Stimulated activated CD4-positive, alpha-beta T cell treated with anti-CD3 and anti-CD28 coated beads, Interleukin-1b, Interleukin-23, amount 100 ng/mL, for 48 hours (primary cell): ENCODE measurements around the gene POLD3.
"Not testable (repeated sequence)": the region's sequence is repeated elsewhere in the genome, so short reads cannot be mapped to it uniquely, and the experiment has no call there.

Experiments used
- DNase-seq: peaks from one replicate; pipeline ENCODE4 v3.0.0-alpha.2; 2020

POLD3 gene

GRCh38 chr11:74583024-74583624, 9.3 kb upstream of the POLD3 start:
- no peak for DNase-seq

- not testable (repeated sequence) for DNase-seq
Observed at GRCh38 chr11:74590492-74590891, 1.9 kb upstream of the POLD3 start.

DNA sequence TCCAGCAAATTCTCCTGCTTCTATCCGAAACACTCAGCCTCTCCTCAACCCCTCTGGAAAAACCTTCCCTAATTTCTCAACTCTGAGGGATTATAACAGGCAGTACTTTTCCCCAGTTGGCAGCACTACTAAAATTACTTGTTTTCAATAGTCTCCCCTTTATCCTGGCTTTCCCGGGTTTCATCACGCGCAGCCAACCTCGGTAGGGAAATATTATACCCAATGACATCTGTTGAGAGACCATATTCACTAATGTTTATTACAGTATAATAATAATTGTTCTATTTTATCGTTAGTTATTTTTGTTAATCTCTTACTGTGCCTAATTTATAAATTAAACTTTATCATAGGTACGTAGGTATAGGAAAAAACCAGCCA, 330 bp upstream of the POLD3 start:
- no peak for DNase-seq

GRCh38 chr11:74593463-74593862, 1.1 kb downstream of the POLD3 start:
- no peak for DNase-seq

GRCh38 chr11:74602637-74603556, 10.5 kb downstream of the POLD3 start:
- no peak for DNase-seq

GRCh38 chr11:74603845-74604244, 11.5 kb downstream of the POLD3 start:
- no peak for DNase-seq

- DNase-seq = no peak
Observed at GRCh38 chr11:74604311-74604710, 11.9 kb downstream of the POLD3 start.

- DNase-seq = no peak
Observed at GRCh38 chr11:74605403-74605802, 13.0 kb downstream of the POLD3 start.

GRCh38 chr11:74608431-74608830, 16.0 kb downstream of the POLD3 start:
- DNase-seq = no peak

DNA sequence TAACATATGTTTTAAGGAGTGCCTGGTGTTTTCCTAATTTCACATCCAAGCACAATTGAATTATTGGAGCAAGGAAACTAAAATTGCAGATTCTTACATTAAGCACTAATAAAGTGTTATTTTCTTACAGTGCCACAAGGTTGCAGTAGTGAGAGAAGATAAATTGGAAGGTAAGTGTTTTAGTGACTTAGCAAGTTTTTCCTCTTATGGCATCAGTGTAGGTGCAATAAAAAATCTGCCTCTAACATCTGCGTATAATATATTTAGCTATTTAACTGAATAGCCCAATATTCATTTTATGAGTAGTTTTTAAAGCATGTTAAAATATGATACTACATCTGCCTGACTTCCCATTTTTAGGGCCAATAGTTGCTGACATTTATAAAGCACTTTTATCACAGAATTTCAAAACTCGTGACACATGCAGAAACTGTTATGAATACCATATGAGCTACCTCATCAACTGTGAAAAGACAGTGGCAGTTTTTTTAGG, 19.0 kb downstream of the POLD3 start:
- no peak for DNase-seq

GRCh38 chr11:74612877-74613276, 20.5 kb downstream of the POLD3 start:
- DNase-seq = no peak

- DNase-seq = no peak
Observed at GRCh38 chr11:74615311-74615710, 22.9 kb downstream of the POLD3 start.

DNA sequence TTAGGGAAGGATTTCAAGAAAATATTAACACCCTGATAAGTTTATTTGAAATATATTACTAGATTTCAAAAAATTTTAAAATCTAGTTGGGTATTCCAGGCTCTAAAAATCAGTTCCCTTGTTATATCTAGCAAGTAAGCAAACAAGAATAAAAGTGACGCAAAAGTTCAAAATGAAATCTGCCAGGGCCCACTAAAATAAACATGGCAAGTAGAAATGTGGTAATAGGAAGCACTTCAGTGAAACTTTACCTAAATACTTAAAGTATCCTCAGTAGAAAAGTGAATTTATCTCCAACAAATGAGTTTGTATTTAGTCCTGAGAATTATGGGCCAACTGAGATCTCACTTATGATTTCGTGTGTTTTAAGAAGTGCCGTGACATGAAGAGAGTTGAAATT, 23.6 kb downstream of the POLD3 start:
- no peak for DNase-seq

- DNase-seq = no peak
Observed at GRCh38 chr11:74620531-74620930, 28.1 kb downstream of the POLD3 start.

DNA sequence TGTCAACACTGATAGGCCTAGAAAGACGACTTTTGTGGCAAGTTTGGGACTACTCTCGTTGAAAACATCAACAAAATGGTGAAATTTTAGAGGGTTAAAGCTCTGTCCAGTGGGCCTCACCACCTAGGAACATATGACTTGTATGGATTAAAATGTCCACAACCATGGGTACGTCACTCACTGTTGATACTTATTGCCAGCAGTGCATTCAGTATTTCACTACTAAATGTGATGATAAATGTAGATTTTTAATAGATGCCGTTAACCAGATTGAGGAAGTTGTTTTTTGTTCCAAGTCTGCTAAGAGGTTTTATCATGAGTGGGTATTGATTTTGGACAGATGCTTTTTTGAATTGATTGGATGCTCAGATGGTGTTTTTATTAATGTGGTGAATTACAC, 33.7 kb downstream of the POLD3 start:
- DNase-seq = no peak

GRCh38 chr11:74626604-74627003, 34.2 kb downstream of the POLD3 start:
- no peak for DNase-seq

- DNase-seq = no peak
Observed at GRCh38 chr11:74627381-74627780, 35.0 kb downstream of the POLD3 start.

GRCh38 chr11:74630043-74630442, 37.7 kb downstream of the POLD3 start:
- DNase-seq = no peak

DNA sequence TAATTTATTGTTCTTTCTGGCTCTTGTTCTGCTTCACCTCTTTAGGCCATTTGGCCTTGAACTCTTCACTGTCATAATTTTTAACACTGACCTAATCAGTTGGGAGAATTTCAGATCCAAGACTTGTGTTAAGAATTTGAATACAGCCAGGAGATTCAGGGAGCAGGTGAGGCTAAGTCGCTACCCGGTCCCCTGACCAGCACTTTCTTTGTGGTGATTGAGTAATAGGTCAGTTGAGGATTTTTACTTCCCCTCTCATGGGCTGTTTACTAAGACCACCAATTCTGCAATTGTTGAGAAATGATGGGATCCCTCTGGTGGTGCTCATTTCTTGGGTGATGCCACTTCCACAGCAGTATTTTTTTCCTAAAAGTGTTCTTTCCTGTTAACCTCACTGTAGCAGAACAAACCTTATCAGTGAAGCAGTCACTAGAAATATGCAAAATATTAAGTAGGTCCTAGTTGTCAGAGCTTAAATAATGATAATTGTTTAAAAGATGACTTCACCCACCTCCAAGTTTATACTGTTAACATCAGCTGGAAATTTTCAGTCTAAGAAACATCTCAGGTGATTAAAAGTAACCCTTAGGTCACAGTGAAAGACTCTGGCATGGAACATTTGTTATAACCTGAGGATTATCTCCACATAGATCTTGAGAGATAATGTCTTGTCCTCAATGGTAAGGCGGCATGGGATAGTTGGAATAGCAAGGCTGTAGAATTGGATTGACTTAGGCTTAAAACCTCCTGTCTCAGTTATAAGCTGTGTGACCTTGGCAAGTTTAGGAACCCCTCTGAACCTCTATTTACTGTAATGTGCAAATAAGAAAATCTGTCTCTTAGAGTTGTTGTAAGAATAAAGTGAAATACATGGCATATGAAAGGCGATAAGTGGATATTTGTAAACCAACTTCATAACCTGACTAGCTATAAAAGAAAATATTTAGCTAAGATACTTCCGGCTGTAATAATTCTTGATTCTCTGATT, 41.3 kb downstream of the POLD3 start:
- DNase-seq = no peak

DNA sequence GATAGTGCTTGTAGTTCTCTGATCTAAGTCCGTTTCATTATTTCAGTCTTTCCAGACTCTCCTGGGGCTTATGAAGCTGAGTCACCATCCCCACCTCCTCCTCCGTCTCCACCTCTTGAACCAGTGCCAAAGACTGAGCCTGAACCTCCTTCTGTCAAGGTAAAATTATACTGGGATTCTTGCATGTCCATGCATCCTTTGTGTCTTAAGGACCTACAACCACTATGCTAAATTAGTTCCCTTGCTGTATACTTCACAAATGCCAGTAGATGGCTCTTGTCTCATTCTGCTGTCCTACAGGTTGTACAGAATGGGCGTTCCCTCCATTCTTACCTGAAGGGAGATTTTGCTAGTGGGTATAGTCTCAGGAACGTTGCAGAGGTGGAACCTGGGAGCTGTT, 42.2 kb downstream of the POLD3 start:
- no peak for DNase-seq

DNA sequence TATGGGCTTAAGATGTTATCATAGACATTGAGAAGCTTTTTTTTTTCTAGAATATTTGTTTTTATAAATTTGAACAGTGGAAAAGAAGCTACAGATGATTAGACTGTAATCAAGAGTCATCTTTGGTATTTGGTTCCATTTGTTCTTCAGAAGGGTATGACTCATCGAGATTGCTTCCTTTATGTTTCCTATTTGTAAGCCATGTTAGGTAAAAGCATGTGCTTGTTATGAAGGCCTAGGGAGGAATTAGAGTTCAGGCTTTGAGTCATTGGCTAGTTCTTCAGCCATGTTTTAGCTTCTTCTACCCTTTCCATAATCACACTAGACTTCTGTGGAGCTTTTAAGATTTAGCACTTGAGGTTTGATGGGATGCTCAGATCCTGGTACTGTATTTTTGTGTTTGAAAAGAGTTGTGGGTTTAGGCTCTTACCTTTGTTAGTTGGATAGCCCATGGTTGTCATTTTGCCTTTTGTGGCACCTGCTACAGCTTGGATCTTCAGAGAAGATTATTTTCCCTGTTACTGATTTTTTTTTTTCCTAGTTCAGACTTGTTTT, 44.3 kb downstream of the POLD3 start:
- DNase-seq = no peak

- no peak for DNase-seq
Observed at GRCh38 chr11:74637700-74638099, 45.3 kb downstream of the POLD3 start.

DNA sequence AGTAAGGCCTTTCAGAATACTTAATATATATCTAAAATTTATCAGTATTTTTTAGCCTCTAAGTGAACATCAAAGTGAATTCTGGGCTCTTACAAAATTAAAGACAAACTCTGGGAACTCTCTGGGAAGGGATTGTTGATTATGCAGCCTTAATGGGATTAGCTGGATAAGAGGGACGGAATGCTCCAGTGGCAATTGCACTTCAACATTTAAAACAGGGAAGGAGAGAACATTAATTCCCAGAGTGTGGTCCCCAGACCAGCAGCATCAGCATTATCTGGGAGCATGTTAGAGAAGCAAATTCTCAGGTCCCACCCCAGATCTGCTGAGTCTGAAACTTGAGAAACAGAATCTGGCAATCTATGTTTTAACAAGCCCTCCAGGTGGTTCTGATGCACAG, 46.5 kb downstream of the POLD3 start:
- no peak for DNase-seq
